Measurements from ENCODE around the gene CCNF. TPM values are rescaled to one million over a fixed set of nuclear protein-coding genes. Genes with fewer than 3 reads are reported as not detected.
A peak's percentile ranks its signal among the peaks of the same experiment; 100 is the strongest.

The CCNF gene
- total RNA-seq, 1 experiment from 2014 or later, result 60.8 TPM

- intact Hi-C loops (cut with micrococcal nuclease), result loop anchor here (5.0 kb wide), 1 partner anchor 37 kb away; no protein-coding TSS in a partner anchor
- Histone ChIP-seq H3K27me3 (ENCODE audit: insufficient read depth, low read length) (no peaks in the 10 kb centered on the region), H3K9ac (ENCODE audit: low read length) (no peak overlapping the region), H3K9me3 (ENCODE audit: control insufficient read depth in 1 of 2, insufficient read depth in 1 of 2, low read depth in 1 of 2, low read length in 2 of 2) (peaks cover 0 to 3% of the 10 kb centered on the region in 2 experiments; a peak in 1 of 4 replicates), H3K4me3 (replicated peaks in 1 of 2; ENCODE audit: low read depth in 1 of 2, low read length in 2 of 2) (no peak overlapping the region), H3K27ac (ENCODE audit: low read depth, low read length) (no peak overlapping the region), H3K4me1 (ENCODE audit: control insufficient read depth in 1 of 2, insufficient read depth in 2 of 2, low read length in 2 of 2) (no peaks in the 10 kb centered on the region), H3K36me3 (ENCODE audit: control insufficient read depth in 1 of 2, insufficient read depth in 2 of 2, low read length in 2 of 2) (no peaks in the 10 kb centered on the region), H2AFZ (ENCODE audit: low read depth, low read length, poor library complexity, severe bottlenecking) (no peak overlapping the region), H3K9me2 (ENCODE audit: insufficient read depth) (no peaks in the 10 kb centered on the region), H3K4me2 (ENCODE audit: low read length) (no peak overlapping the region), H4K20me1 (ENCODE audit: insufficient read depth) (no peaks in the 10 kb centered on the region), H3K79me2 (ENCODE audit: insufficient read depth, low read length) (no peaks in the 10 kb centered on the region)
- DNase-seq (ENCODE audit: low read depth, low spot score) (no peak), ATAC-seq (no peak)
- RAD21 ChIA-PET (ENCODE audit: low non-redundant PET in 1 of 2, low total read pairs in 2 of 2, uncharacterized antibody in 2 of 2, unreplicated experiment in 2 of 2), result no interaction called here
- peak; percentile 23; the same call in 1 of the 2 replicates for TF ChIP-seq CBX3 (IDR thresholded peaks at IDR 0.05; ENCODE audit: low read depth)
- no peak for TF ChIP-seq ZNF274 (IDR thresholded peaks at IDR 0.05; ENCODE audit: low read depth, low read length)
- TF ChIP-seq EZH2phosphoT487 (IDR thresholded peaks at IDR 0.05; ENCODE audit: borderline replicate concordance), result no peak
- TF ChIP-seq RAD21 (IDR thresholded peaks at IDR 0.05; ENCODE audit: low read depth), result no peak
- TF ChIP-seq ZFX (IDR thresholded peaks at IDR 0.05), result no peak
- no peak for TF ChIP-seq CEBPB (IDR thresholded peaks at IDR 0.05; ENCODE audit: low read depth)
- TF ChIP-seq EGR1 (IDR thresholded peaks at IDR 0.05; ENCODE audit: low read depth), result no peak
- no TSS peak for BruUV-seq (replicated peaks)
- CTCF ChIA-PET, result no interaction called here
- POLR2A ChIA-PET, result no interaction called here
Measured at GRCh38 chr16:2388875-2389433, 40.3 kb upstream of the CCNF start.

- CTCF ChIA-PET, result no interaction called here
- peaks cover 0 to 3% of the 10 kb centered on the region in 2 experiments; a peak in 1 of 4 replicates for H3K9me3 ChIP-seq (ENCODE audit: control insufficient read depth in 1 of 2, insufficient read depth in 1 of 2, low read depth in 1 of 2, low read length in 2 of 2)
- DNase-seq (ENCODE audit: low read depth, low spot score) (no peak), ATAC-seq (no peak)
- H3K4me1 ChIP-seq (ENCODE audit: control insufficient read depth in 1 of 2, insufficient read depth in 2 of 2, low read length in 2 of 2), result no peaks in the 10 kb centered on the region
- no peaks in the 10 kb centered on the region for H3K79me2 ChIP-seq (ENCODE audit: insufficient read depth, low read length)
- no peak overlapping the region for H3K4me2 ChIP-seq (ENCODE audit: low read length)
- no peak overlapping the region for H3K27ac ChIP-seq (ENCODE audit: low read depth, low read length)
- H3K4me3 ChIP-seq (replicated peaks in 1 of 2; ENCODE audit: low read depth in 1 of 2, low read length in 2 of 2), result no peak overlapping the region
- H2AFZ ChIP-seq (ENCODE audit: low read depth, low read length, poor library complexity, severe bottlenecking), result no peak overlapping the region
- H3K9ac ChIP-seq (ENCODE audit: low read length), result no peak overlapping the region
- intact Hi-C loops (cut with micrococcal nuclease), result no loop called here
- no peaks in the 10 kb centered on the region for H3K27me3 ChIP-seq (ENCODE audit: insufficient read depth, low read length)
- H3K9me2 ChIP-seq (ENCODE audit: insufficient read depth), result no peaks in the 10 kb centered on the region
- no peaks in the 10 kb centered on the region for H4K20me1 ChIP-seq (ENCODE audit: insufficient read depth)
- RAD21 ChIA-PET (ENCODE audit: low non-redundant PET in 1 of 2, low total read pairs in 2 of 2, uncharacterized antibody in 2 of 2, unreplicated experiment in 2 of 2), result no interaction called here
- H3K36me3 ChIP-seq (ENCODE audit: control insufficient read depth in 1 of 2, insufficient read depth in 2 of 2, low read length in 2 of 2), result no peaks in the 10 kb centered on the region
- BruUV-seq (replicated peaks), result no TSS peak
- POLR2A ChIA-PET, result no interaction called here
- TF ChIP-seq FOSL1 (IDR thresholded peaks at IDR 0.05; ENCODE audit: low read depth), result no peak
- no peak for TF ChIP-seq SIN3A (IDR thresholded peaks at IDR 0.05; ENCODE audit: low read depth)
- no peak for TF ChIP-seq EZH2phosphoT487 (IDR thresholded peaks at IDR 0.05; ENCODE audit: borderline replicate concordance)
- no peak for TF ChIP-seq YY1 (IDR thresholded peaks at IDR 0.05; ENCODE audit: extremely low read depth, insufficient replicate concordance, low read depth, low read length)
- no peak for TF ChIP-seq CBX3 (IDR thresholded peaks at IDR 0.05; ENCODE audit: low read depth)
- no peak for TF ChIP-seq ATF3 (IDR thresholded peaks at IDR 0.05)
- TF ChIP-seq EZH2 (IDR thresholded peaks at IDR 0.05), result no peak
- no peak for TF ChIP-seq POLR2A (IDR thresholded peaks at IDR 0.05; ENCODE audit: borderline replicate concordance, extremely low read depth, insufficient read depth, insufficient read length)
- no peak for TF ChIP-seq SRF (IDR thresholded peaks at IDR 0.05; ENCODE audit: low read depth)
- no peak for TF ChIP-seq ZBTB33 (IDR thresholded peaks at IDR 0.05; ENCODE audit: extremely low read depth, insufficient replicate concordance, low read length)
- TF ChIP-seq SP1 (IDR thresholded peaks at IDR 0.05; ENCODE audit: low read depth), result no peak
- TF ChIP-seq JUND (IDR thresholded peaks at IDR 0.05), result no peak
- no peak for TF ChIP-seq CTCF (IDR thresholded peaks at IDR 0.05 in 2 of 3, conservative IDR thresholded peaks at IDR 0.05 in 1 of 3; ENCODE audit: borderline replicate concordance in 1 of 3, insufficient read depth in 1 of 3, low read depth in 2 of 3, low read length in 2 of 3)
Measured at GRCh38 chr16:2392025-2392424, 37.2 kb upstream of the CCNF start.
